ENCODE data around the gene CNNM3. TPM values are rescaled to one million over a fixed set of nuclear protein-coding genes. Genes with fewer than 3 reads are reported as not detected.
"Not testable (repeated sequence)": the region's sequence is repeated elsewhere in the genome, so short reads cannot be mapped to it uniquely, and the experiment has no call there.

Gene CNNM3
- total RNA-seq, 1 donor from 2014 or later: 16.5 TPM

GRCh38 chr2:96804986-96805385 lies 11.1 kb upstream of the CNNM3 start:
- Histone ChIP-seq H3K27me3 (no peaks in the 10 kb centered on the region), H3K9me3 (no peaks in the 10 kb centered on the region), H3K4me3 (no peak overlapping the region), H3K4me1 (peaks cover 8% of the 10 kb centered on the region), H3K27ac (no peak overlapping the region), H3K36me3 (peaks cover 0 to 27% of the 10 kb centered on the region in 2 donors)
- DNase-seq (ENCODE audit: extremely low spot score in 2 of 2): no peak
- intact Hi-C loops (cut with DNase I): no loop called here
- TF ChIP-seq POLR2AphosphoS5 (IDR thresholded peaks at IDR 0.05; ENCODE audit: insufficient read depth in 1 of 2, low read depth in 1 of 2): no peak
- no peak for TF ChIP-seq CTCF (IDR thresholded peaks at IDR 0.05)
- no peak for TF ChIP-seq POLR2A (IDR thresholded peaks at IDR 0.05)

GRCh38 chr2:96805946-96806345 lies 10.1 kb upstream of the CNNM3 start:
- DNase-seq (ENCODE audit: extremely low spot score in 2 of 2); H3K9me3 ChIP-seq; H3K27ac ChIP-seq; H3K4me1 ChIP-seq; intact Hi-C loops (cut with DNase I); H3K27me3 ChIP-seq; H3K4me3 ChIP-seq: not testable (repeated sequence)
- H3K36me3 ChIP-seq: peaks cover 0 to 31% of the 10 kb centered on the region in 2 donors

- intact Hi-C loops (cut with DNase I): no loop called here
- Histone ChIP-seq H3K27me3 (no peaks in the 10 kb centered on the region), H3K4me3 (no peak overlapping the region), H3K9me3 (no peaks in the 10 kb centered on the region), H3K27ac (no peak overlapping the region), H3K4me1 (peaks cover 2% of the 10 kb centered on the region), H3K36me3 (peaks cover 0 to 31% of the 10 kb centered on the region in 2 donors)
- TF ChIP-seq CTCF (IDR thresholded peaks at IDR 0.05) (no peak), POLR2A (IDR thresholded peaks at IDR 0.05) (no peak), POLR2AphosphoS5 (IDR thresholded peaks at IDR 0.05; ENCODE audit: insufficient read depth in 1 of 2, low read depth in 1 of 2) (no peak)
- no peak for DNase-seq (ENCODE audit: extremely low spot score in 2 of 2)
These were observed 9.5 kb upstream of the CNNM3 start for GRCh38 chr2:96806468-96807126.

GRCh38 chr2:96807127-96807471 lies 9.0 kb upstream of the CNNM3 start:
- peaks cover 7% of the 10 kb centered on the region for H3K4me1 ChIP-seq
- no peak overlapping the region for H3K27ac ChIP-seq
- no peaks in the 10 kb centered on the region for H3K27me3 ChIP-seq
- H3K36me3 ChIP-seq: peaks cover 0 to 26% of the 10 kb centered on the region in 2 donors
- no peaks in the 10 kb centered on the region for H3K9me3 ChIP-seq
- no peak for DNase-seq (ENCODE audit: extremely low spot score in 2 of 2)
- intact Hi-C loops (cut with DNase I): no loop called here
- TF ChIP-seq POLR2A (IDR thresholded peaks at IDR 0.05) (no peak), POLR2AphosphoS5 (IDR thresholded peaks at IDR 0.05; ENCODE audit: insufficient read depth in 1 of 2, low read depth in 1 of 2) (no peak), CTCF (IDR thresholded peaks at IDR 0.05) (no peak)
- no peak overlapping the region for H3K4me3 ChIP-seq

GRCh38 chr2:96808176-96808837 lies 7.8 kb upstream of the CNNM3 start:
- H3K9me3 ChIP-seq: no peaks in the 10 kb centered on the region
- H3K36me3 ChIP-seq: peaks cover 0 to 17% of the 10 kb centered on the region in 2 donors
- intact Hi-C loops (cut with DNase I): no loop called here
- no peak for DNase-seq (ENCODE audit: extremely low spot score in 2 of 2)
- no peak overlapping the region for H3K4me3 ChIP-seq
- TF ChIP-seq POLR2A (IDR thresholded peaks at IDR 0.05): no peak
- no peak for TF ChIP-seq POLR2AphosphoS5 (IDR thresholded peaks at IDR 0.05; ENCODE audit: insufficient read depth in 1 of 2, low read depth in 1 of 2)
- TF ChIP-seq CTCF (IDR thresholded peaks at IDR 0.05): no peak
- peaks cover 13% of the 10 kb centered on the region for H3K4me1 ChIP-seq
- no peak overlapping the region for H3K27ac ChIP-seq
- no peaks in the 10 kb centered on the region for H3K27me3 ChIP-seq
